RWPE1 (cell line): ENCODE data around the gene NUP188.

ENCODE experiments used
- CTCF ChIA-PET: fragments of 350-600 bp; sonication (Branson Sonifier 250); formaldehyde crosslinking; extraction: SDS; loops from one replicate; lab custom pipeline; 2021; lab: Yijun Ruan, JAX
- POLR2A ChIA-PET: fragments of 400-600 bp; formaldehyde crosslinking; extraction: SDS; loops from one replicate; lab custom pipeline; 2020; ENCODE audit warnings: antibody characterized with exemption; ENCODE audit not compliant: low non-redundant PET; lab: Yijun Ruan, JAX
- DNase-seq: peaks from one replicate; pipeline ENCODE4 v3.0.0; 2012; ENCODE audit warnings: low spot score
- H3K27ac ChIP-seq: fragments of 450-650 bp; 2 replicates; pipeline ENCODE4 v1.5.1; 2017
- TF ChIP-seq, protein P1 (sequence below): fragments of 450-650 bp; conservative IDR thresholded peaks from 2 replicates; pipeline ENCODE4 v1.5.1; 2017; ENCODE audit warnings: low read depth, mild to moderate bottlenecking

NUP188 gene, protein sequence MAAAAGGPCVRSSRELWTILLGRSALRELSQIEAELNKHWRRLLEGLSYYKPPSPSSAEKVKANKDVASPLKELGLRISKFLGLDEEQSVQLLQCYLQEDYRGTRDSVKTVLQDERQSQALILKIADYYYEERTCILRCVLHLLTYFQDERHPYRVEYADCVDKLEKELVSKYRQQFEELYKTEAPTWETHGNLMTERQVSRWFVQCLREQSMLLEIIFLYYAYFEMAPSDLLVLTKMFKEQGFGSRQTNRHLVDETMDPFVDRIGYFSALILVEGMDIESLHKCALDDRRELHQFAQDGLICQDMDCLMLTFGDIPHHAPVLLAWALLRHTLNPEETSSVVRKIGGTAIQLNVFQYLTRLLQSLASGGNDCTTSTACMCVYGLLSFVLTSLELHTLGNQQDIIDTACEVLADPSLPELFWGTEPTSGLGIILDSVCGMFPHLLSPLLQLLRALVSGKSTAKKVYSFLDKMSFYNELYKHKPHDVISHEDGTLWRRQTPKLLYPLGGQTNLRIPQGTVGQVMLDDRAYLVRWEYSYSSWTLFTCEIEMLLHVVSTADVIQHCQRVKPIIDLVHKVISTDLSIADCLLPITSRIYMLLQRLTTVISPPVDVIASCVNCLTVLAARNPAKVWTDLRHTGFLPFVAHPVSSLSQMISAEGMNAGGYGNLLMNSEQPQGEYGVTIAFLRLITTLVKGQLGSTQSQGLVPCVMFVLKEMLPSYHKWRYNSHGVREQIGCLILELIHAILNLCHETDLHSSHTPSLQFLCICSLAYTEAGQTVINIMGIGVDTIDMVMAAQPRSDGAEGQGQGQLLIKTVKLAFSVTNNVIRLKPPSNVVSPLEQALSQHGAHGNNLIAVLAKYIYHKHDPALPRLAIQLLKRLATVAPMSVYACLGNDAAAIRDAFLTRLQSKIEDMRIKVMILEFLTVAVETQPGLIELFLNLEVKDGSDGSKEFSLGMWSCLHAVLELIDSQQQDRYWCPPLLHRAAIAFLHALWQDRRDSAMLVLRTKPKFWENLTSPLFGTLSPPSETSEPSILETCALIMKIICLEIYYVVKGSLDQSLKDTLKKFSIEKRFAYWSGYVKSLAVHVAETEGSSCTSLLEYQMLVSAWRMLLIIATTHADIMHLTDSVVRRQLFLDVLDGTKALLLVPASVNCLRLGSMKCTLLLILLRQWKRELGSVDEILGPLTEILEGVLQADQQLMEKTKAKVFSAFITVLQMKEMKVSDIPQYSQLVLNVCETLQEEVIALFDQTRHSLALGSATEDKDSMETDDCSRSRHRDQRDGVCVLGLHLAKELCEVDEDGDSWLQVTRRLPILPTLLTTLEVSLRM (N-terminal part only)

DNA sequence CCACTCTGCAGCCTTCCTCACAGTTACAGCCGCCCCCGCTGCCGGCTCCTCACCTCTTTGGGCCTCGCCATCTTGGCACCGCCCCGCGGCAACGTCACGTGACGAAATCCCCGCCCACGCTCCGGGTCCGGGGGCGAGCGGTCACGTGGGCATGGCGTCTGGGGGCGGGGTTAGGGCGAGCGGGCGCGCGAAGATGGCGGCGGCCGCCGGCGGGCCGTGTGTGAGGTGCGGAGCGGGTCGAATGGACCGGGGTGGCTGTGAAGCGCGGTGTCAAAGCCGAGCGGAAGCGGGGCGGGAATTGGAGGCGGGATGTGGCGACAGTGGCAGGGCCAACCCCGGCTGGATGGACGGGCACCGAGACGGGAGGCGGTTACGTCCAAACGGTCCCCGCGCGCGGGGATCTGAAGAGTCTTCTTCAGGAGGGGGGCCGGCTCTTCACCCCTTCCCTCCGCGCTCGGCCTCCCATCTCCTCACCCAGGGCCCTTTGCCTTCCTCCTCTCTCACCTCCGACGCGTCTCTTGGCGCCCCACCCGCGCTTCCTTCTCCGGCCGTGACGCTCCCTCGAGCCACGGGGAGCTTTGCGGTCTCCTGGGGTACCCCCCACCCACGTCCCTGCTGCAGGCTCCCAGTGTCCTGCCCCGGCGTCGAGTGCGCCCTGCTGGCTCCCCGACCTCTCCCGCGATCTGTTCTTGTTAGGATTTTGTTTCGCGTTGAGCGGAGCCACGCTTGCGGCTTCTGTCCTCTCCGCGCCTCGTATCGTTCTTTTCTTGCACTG, at the start of gene NUP188, which contains the start of gene DOLK:
Gene NUP188, plus strand, starts transcription at position 173 of the 775 bp plus-strand sequence. Its CDS starts 21 bp downstream, at position 194.
Gene DOLK, minus strand, starts transcription at position 77 of the 775 bp plus-strand sequence. CDS start 300 bp downstream, outside the sequence.
- DNase-seq, result peak; percentile 100
- ChIA-PET CTCF (interaction anchor here (1.0 kb wide), 1 partner anchor 46 kb away, joined by 3 read pairs; no protein-coding TSS in a partner anchor), POLR2A (interaction anchor here (0.6 to 1.3 kb wide), 3 partner anchors 11 to 136 kb away, joined by 7 to 8 read pairs (median 7); no protein-coding TSS in a partner anchor)
- TF ChIP-seq, protein P1, sequence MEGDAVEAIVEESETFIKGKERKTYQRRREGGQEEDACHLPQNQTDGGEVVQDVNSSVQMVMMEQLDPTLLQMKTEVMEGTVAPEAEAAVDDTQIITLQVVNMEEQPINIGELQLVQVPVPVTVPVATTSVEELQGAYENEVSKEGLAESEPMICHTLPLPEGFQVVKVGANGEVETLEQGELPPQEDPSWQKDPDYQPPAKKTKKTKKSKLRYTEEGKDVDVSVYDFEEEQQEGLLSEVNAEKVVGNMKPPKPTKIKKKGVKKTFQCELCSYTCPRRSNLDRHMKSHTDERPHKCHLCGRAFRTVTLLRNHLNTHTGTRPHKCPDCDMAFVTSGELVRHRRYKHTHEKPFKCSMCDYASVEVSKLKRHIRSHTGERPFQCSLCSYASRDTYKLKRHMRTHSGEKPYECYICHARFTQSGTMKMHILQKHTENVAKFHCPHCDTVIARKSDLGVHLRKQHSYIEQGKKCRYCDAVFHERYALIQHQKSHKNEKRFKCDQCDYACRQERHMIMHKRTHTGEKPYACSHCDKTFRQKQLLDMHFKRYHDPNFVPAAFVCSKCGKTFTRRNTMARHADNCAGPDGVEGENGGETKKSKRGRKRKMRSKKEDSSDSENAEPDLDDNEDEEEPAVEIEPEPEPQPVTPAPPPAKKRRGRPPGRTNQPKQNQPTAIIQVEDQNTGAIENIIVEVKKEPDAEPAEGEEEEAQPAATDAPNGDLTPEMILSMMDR, result no peak
- H3K27ac ChIP-seq, result peak within 1 kb of the TSS; percentile 93

GRCh38 chr9:128898382-128898781, 49.1 kb upstream of the NUP188 start:
- TF ChIP-seq, protein P1, result no peak
- CTCF ChIA-PET, result interaction anchor here (0.5 to 1.1 kb wide), 2 partner anchors 8 to 26 kb away, joined by 3 read pairs; no protein-coding TSS in a partner anchor
- peak overlapping the region; percentile 99 for H3K27ac ChIP-seq
- POLR2A ChIA-PET, result interaction anchor here (0.6 kb wide), 1 partner anchor 652 kb away, joined by 3 read pairs; no protein-coding TSS in a partner anchor
- DNase-seq, result no peak

DNA sequence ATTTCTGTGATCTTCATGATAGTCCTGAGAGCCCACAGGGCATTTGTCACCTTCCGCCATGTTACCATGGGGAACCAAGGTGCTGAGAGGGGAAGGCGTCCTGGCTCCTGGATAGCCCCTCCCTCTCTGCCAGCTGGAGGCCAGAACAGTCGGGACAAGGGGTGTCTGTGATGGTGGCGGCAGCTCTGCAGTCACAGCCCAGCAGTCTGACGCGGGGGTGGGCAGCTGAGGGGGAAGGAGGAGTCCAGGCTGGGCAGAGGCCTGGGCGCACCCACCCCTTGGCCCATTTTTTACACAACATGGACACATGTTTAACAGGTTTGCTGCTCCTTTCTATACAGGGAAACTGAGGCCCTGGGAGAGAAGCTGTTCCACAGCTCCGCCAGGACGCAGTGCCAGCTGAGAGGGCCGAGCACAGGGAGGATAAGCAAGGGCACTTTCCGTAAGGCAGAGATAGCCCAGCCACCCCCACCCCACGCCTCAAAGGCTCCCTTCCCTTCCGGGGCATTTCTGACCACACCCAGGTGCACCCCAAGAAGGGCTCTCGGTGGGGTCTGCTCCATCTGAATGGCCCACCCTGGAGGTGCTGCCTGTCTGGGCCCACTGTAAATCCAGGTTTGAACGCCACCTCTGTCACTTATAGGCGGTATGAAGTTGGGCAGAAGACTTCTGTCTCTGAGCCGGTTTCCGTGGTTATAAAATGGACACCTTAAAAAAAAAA, 48.5 kb upstream of the NUP188 start:
- TF ChIP-seq, protein P1, result no peak
- ChIA-PET POLR2A (no interaction called here), CTCF (interaction anchor here (0.5 to 1.1 kb wide), 2 partner anchors 8 to 26 kb away, joined by 3 read pairs; no protein-coding TSS in a partner anchor)
- H3K27ac ChIP-seq, result peak overlapping the region; percentile 99
- no peak for DNase-seq

GRCh38 chr9:128899566-128900322, 47.8 kb upstream of the NUP188 start:
- peak; percentile 67 for DNase-seq
- ChIA-PET CTCF (interaction anchor here (0.6 to 2.2 kb wide), 3 partner anchors 9 to 196 kb away, joined by 3 to 9 read pairs (median 4); no protein-coding TSS in a partner anchor), POLR2A (no interaction called here)
- TF ChIP-seq, protein P1, result no peak
- peak overlapping the region; percentile 99 for H3K27ac ChIP-seq
